Epithelial cell of prostate (primary cell): Measurements from ENCODE around the gene POMT2.
"Not testable (repeated sequence)": the region's sequence is repeated elsewhere in the genome, so short reads cannot be mapped to it uniquely, and the experiment has no call there.

Source experiments
- DNase-seq: peaks from one replicate; pipeline ENCODE4 v3.0.0-alpha.2; 2011; ENCODE audit warnings: low read depth, low spot score
- H3K27ac ChIP-seq: fragments of 450-650 bp; 2 replicates; pipeline ENCODE4 v1.5.1; 2017; ENCODE audit warnings: mild to moderate bottlenecking

Gene POMT2

GRCh38 chr14:77324816-77325745 is 4.4 kb upstream of the POMT2 start:
- no peak overlapping the region for H3K27ac ChIP-seq
- no peak for DNase-seq

GRCh38 chr14:77324289-77324688 is 3.6 kb upstream of the POMT2 start:
- no peak for DNase-seq
- H3K27ac ChIP-seq, result no peak overlapping the region

GRCh38 chr14:77323571-77323970 is 2.9 kb upstream of the POMT2 start:
- H3K27ac ChIP-seq, result no peak overlapping the region
- DNase-seq, result no peak

GRCh38 chr14:77322951-77323350 is 2.3 kb upstream of the POMT2 start:
- no peak for DNase-seq
- H3K27ac ChIP-seq, result no peak overlapping the region

DNA sequence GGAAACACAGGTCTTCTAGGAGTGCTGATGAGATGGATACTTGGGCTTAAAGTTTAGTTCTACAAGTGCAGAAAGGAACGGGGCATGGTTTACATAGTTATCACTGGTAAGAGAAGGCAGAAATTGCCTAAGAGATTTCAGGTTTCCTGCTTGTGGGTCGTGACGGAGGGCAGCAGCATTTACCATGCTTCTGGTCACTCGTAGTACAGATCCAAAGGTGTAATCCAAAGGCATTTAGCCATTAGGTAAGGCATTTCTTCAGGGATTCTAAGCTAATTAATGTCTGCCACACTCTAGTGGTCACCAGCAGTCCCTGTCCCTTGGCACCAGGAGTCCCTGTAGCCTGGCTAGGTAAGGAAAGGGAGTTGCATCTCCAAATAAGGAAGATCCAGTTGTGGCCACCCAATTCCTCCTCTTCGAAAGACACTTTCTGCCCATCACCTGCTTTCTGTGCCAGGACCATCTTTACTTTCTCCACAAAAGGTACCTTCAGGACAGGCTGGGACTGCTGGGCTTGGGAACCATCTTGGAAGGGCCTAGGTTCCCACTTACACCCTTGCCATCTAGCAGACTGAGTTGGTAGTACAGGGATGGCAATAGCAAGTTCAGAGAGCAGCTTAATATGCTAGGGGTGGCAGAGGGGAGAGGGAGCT is 1.7 kb upstream of the POMT2 start:
- no peak for DNase-seq
- H3K27ac ChIP-seq, result peak overlapping the region; percentile 91

DNA sequence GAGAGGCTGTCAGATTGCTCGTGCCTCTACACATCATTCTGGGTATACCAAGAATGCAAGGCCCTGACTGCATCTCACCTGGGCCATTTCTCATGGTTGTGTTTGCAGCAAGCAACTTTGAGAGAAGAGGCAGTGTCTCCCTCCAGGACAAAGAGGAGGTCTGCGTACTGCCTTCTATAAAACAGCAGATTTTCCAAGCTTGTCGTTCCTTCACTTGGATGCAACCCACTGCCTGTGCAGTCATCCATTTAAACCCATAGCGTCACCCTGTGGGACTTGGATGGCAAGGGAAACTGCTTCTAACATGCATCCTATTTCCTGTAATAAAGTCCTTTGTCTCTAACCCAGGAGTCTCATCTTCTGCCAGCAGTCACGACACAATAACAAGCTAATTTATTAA is 1.3 kb downstream of the POMT2 start:
- H3K27ac ChIP-seq, result no peak overlapping the region

DNA sequence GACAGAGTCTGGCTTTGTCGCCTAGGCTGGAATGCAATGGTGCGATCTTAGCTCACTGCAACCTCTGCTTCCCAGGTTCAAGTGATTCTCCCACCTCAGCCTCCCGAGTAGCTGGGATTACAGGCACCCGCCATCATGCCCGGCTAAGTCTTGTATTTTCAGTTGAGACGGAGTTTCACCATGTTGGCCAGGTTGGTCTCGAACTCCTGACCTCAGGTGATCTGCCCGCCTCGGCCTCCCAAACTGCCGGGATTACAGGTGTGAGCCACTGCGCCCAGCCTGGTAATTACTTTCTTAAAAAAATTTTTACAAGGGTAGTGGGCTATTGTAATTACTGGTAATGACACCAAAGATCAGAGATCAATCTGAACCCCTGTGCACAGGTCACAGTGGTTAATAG is 1.9 kb downstream of the POMT2 start:
- not testable (repeated sequence) for DNase-seq, H3K27ac ChIP-seq

More for the DNA sequence above, 1.3 kb downstream of the POMT2 start:
- no peak for DNase-seq

- DNase-seq, result no peak
- no peak overlapping the region for H3K27ac ChIP-seq
Measured at GRCh38 chr14:77318006-77318553, 2.6 kb downstream of the POMT2 start.

DNA sequence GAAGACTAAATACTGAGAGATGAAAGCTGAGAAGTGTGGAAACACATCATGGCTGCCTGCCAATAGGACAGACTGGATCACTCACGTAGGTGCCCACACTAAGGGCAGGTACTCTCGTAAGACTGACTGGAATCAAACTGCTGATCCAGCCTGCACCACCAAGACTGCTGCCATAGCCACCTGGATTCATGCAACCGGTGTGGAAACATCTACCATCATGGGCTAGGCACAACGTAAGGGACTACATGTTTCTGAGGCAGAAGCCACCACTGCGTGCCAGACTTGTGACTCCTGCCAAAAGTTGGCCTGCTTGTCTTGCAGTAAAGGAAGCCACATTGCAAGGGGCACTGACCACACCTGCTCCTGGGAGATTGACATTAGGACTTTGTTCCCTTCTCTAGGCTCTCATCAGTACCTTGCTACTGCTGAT is 3.8 kb downstream of the POMT2 start:
- peak; percentile 24 for DNase-seq
- H3K27ac ChIP-seq, result no peak overlapping the region

DNA sequence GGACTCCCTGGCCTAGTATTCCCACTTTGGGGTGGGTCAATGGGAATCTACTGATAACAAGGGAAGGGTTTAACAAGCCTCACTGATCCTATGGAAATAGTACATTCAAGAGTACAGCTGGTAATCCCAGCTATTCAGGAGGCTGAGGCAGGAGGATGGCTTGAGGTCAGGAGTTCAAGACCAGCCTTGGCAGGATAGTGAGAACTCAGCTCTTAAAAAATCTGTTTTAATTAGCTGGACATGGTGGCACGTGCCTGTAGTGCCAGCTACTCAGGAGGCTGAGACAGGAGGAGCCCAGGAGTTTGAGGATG is 4.5 kb downstream of the POMT2 start:
- H3K27ac ChIP-seq, result no peak overlapping the region
- DNase-seq, result no peak

- no peak for DNase-seq
- H3K27ac ChIP-seq, result peak overlapping the region; percentile 60
Measured at GRCh38 chr14:77314539-77315457, 5.9 kb downstream of the POMT2 start.

DNA sequence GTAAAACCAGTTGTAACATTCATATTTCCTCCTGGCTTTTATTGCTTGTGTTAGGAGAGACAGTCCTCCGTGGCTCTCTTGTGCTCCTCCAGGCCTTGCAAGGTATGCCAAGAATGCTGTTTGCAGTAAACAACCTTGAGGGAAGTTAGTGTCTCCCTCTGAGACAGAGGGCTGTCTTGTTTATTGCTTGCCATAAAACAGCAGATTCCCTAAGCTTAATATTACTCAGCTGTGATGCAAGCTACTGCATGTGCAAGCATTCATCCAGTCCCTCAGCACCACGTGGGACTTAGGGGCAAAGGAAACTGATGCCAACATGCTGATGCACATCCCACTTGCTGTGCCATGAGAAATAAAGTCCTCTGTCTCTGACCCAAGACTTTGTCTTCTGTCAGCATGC is 6.6 kb downstream of the POMT2 start:
- DNase-seq, result peak; percentile 98
- peak overlapping the region; percentile 60 for H3K27ac ChIP-seq

GRCh38 chr14:77313371-77313770 is 7.3 kb downstream of the POMT2 start:
- no peak for DNase-seq
- H3K27ac ChIP-seq, result peak overlapping the region; percentile 60

DNA sequence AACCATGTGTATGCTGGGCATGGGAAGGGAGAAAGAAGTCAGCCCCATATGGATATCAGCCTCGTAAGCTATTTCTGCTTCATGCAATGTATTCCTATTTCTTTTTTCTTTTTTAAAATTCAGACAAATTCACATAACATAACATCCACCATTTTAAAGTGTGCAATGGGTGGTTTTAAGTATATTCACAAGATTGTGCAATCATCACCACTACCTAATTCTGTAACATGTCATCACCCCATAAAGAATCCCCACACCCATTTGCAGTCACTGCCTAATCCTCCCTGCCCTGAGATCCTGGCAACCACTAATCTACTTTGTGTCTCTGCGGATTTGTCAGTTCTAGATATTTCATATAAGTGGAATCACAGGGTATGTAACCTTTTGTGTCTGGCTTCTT is 9.5 kb downstream of the POMT2 start:
- no peak overlapping the region for H3K27ac ChIP-seq
- peak; percentile 22 for DNase-seq

DNA sequence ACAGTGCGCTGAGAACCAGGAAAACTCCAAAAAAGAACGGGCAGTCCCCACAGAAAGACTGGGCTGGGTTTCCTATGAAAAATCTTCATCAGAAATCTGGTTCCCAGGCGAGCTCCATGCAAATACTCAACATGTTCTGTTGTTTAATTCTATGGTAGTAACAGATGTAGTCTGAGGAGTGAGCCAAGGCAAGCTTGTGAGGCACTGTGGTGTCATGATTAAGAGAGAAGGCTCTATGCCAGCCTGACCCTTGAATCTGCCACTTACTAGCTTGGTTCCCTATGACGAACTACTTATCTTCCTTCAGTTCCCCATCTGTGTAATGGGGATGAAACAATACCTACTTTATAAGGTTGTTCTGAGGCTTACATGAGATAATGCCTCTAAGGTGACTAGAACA is 10.7 kb downstream of the POMT2 start:
- DNase-seq, result no peak
- no peak overlapping the region for H3K27ac ChIP-seq

GRCh38 chr14:77309131-77309530 is 11.6 kb downstream of the POMT2 start:
- no peak for DNase-seq

GRCh38 chr14:77306851-77307496 is 13.7 kb downstream of the POMT2 start:
- DNase-seq, result no peak

More at GRCh38 chr14:77309131-77309530, 11.6 kb downstream of the POMT2 start:
- no peak overlapping the region for H3K27ac ChIP-seq

GRCh38 chr14:77306416-77306815 is 14.3 kb downstream of the POMT2 start:
- no peak for DNase-seq
- no peak overlapping the region for H3K27ac ChIP-seq

More at GRCh38 chr14:77306851-77307496, 13.7 kb downstream of the POMT2 start:
- no peak overlapping the region for H3K27ac ChIP-seq

GRCh38 chr14:77305696-77306095 is 15.0 kb downstream of the POMT2 start:
- DNase-seq, result no peak
- H3K27ac ChIP-seq, result no peak overlapping the region
